NCI-H524 treated with DMSO at 0.1 percent for 48 hours (cell line): ENCODE data around the gene PLEKHG5.
"Not testable (repeated sequence)": the region's sequence is repeated elsewhere in the genome, so short reads cannot be mapped to it uniquely, and the experiment has no call there.

Source experiments
- DNase-seq: peaks from one replicate; lab custom pipeline; 2025; lab: John Stamatoyannopoulos, UW

Gene PLEKHG5

DNA sequence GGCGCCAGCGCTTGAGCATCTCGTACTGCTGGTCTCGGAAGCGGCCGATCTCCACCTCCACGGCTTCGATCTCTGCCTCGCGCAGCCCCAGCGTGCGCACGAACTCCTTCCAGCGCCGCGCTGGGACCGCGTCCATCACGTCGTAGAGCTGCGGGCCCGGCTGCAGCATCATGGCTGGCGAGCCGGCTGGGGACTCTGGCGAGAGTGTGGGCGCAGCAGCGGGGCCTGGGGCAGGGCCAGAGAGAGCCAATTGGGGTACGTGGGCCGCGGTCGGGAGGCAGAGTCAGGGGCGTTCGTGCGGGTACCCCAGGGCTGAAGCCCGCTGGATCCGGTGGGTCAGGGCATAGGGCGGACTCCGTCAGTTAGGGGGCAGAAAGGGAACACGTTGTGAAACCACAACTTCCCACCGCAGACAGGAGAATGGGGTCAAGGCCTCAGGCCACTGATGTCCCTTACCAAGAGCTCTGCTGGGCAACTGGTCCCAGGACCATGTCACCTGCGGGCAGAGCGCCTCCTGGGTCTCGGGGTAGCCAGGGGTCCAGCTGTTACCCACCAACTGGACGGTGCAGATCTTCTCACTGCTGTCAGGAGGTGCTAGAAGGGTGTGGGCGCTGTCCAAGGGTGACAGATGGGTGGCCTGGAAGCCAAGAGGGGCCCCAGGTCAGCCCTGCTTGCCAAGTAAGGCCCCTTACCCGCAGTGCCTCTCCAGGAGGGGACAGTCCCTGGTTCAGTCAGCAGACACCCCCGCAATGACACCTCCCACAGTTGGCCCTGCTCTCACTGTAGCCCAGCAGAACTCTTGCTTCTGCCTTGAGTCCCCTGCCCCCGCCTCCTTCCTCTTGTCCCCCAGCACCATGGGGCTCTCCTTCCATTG, 29.7 kb downstream of the PLEKHG5 start:
- no peak for DNase-seq

DNA sequence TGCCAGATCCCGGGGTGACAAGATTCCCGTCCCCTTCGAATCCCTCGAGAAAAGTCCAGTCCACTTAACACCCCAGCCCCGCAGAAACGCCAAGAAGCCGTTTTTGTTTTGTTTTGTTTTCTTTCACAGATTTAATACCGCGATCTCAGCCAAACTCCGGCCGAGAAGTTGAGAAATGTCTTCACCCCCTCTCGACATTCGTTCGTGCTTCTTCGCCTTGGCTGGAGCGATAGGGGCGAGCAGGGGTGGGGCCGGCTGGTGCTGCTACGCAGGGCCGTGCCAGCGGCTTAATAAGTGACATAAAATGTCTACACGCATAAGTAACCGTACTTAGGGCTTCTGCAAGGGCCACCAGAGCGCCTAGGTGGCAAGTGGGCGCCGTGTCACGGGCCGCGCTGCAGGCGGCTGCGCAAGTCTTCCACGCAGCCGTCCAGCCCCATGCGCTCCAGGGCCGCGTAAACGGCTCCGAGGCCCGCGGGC, 30.4 kb downstream of the PLEKHG5 start:
- DNase-seq = no peak

DNA sequence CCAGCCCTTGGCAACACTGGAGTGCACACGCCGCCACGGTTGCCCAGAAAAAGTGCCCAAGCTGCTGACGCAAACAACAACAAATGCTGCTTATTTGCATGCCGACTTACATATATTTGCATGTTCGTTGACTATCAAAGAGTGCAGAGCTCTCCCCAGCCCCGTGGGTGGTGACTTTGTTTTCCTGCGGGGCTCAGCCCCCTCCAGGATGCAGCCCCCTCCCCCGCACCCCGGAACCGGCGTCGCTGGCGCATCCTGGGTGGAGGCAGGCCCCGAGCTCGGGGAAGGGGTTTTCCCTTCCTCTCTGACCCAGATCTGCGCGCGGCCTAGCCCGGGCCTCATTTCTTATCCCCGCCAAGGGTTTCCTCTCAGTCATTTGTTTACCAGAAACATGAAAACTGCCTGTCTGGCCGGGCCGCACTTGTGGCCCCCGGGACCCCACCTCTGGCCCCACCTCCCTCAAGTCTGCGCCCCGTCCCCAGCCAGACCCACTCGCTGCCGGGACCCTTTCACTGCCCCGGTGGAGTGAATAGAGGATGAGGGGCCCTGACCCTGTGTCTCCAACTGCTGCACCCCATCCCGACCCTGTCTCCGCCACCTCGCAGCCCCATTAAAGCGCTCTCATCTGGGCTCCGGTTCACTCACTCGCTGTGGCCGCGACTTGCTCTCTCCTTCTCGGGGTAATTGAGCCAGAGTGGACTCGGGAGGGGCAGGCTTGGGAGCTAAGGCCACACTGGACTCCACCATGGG, 31.0 kb downstream of the PLEKHG5 start:
- DNase-seq = no peak

DNA sequence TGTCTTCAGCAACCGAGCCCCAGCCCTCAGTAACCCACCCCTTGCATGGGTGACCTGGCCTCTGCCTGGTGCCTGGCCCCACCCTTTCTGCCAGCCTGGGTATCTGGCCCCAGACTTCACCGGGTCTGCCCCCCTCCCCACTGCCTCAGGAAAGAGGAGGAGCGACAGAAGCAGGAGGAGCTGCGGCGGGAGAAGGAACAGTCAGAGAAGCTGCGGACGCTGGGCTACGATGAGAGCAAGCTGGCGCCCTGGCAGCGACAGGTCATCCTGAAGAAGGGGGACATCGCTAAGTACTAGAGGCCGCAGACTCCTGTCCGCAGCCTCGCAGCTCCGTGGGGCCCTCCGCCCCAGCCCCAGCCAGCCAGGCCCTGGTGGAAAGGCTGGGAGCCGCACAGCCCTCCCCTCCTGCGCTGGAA, 31.6 kb downstream of the PLEKHG5 start:
- no peak for DNase-seq

DNA sequence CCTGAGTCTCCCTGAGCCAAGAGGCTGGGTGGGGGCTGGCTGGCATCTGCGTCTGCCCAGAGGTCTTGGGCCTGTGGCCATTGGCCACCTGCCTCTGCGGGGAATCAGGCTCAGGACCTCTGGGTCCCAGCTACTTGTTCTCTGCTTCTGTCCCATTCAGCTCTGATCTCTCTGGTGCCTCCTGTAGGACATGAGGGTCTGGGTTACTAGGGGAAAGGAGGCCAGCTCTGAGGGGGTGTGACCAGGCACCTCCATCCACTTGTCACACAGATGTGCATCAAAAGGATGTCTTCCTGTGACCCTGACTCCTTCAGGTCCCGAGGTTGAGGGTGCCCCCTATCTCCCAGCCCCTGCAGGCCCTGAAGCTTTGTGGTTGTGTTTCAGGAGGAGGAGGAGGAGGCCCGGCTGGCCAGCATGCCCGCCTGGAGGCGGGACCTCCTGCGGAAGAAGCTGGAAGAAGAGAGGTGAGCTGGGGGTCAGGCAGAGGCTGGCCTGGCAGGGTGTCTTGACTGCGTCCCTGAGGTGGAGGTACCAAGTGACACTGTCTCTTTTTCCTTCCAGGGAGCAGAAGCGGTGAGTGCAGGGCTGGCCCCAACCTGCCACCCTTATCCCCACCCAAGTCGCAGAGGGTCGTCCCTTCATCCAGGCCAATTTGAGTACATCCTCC, 34.5 kb downstream of the PLEKHG5 start:
- no peak for DNase-seq

DNA sequence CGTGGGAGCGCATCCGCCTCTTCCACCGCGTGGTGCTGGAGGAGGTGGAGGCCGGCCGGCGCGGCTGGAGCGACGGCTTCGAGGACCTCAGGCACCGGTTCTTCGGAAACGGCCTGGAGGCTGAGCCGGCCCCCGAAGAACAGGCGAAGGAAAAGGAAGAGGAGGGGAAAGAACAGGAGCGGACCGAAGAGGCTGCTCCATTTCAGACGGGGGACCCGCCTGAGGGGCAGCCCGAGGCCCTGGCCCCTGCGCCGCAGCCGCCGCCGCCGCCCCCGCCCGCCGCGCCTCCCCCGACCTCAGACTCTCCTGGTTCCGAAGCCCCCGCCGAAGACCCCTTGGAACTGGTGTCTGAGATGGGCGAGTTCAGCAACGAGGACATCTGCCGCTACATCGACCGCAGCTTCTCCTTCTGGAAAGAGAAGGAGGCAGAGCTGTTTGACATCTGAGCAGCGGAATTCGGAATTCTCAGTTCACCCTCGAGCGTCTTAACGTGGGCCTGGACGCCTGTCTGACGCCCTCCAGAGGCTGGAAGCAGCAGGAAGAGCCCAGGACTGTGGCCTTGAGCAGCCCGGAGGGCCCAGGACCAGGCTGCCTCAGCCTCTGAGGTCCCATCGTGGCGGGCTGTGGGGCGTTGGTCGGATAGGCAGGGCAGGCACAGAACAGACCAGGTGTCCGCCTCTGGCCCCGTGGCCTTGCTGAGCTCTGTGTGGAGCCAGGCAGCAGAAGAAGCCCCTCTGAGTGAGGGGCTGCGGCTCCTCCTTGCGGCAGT, 35.5 kb downstream of the PLEKHG5 start:
- not testable (repeated sequence) for DNase-seq

DNA sequence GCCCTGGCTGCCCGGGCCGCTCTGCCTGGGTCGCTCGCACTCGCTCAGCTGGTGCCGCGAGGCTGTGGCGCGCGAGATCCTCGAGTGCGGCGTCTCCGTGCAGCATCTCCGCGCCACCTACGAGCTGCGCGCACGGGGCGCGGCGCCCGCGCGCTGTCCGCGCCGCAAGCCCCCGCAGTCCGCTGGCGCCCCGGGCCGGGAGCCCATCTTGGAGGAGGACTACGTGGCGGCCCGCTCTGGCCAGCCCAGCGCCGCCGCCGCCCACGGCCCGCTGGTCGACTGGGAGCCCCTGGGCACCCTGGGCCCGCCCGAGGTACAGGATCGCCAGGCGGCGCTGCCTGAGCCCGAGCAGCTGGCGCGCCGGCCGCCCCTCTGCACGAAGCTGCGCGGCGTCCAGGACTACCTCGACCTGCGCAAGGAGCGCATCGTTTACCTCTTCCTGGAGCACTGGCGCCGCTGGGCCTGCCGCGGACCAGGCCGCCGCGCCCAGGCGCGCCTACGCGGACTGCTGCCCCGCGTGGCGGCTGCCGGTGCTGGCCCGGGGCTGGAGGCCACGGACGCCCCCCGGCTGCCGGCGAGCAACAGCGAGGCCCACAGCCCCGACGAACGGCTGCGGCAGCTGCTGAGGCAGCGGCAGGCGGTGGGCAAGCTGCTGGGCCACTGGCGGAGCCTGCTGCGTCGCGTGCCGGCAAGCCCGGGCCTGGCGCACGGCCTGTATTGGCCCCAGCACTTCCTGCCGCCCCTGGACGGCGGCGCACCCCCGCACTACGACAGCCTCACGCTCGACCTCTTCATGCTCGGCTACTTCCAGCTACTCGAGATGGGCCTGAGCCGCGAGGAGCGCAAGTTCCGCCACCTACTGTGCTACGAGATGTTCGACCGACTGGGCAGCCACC, 36.4 kb downstream of the PLEKHG5 start:
- DNase-seq = no peak

DNA sequence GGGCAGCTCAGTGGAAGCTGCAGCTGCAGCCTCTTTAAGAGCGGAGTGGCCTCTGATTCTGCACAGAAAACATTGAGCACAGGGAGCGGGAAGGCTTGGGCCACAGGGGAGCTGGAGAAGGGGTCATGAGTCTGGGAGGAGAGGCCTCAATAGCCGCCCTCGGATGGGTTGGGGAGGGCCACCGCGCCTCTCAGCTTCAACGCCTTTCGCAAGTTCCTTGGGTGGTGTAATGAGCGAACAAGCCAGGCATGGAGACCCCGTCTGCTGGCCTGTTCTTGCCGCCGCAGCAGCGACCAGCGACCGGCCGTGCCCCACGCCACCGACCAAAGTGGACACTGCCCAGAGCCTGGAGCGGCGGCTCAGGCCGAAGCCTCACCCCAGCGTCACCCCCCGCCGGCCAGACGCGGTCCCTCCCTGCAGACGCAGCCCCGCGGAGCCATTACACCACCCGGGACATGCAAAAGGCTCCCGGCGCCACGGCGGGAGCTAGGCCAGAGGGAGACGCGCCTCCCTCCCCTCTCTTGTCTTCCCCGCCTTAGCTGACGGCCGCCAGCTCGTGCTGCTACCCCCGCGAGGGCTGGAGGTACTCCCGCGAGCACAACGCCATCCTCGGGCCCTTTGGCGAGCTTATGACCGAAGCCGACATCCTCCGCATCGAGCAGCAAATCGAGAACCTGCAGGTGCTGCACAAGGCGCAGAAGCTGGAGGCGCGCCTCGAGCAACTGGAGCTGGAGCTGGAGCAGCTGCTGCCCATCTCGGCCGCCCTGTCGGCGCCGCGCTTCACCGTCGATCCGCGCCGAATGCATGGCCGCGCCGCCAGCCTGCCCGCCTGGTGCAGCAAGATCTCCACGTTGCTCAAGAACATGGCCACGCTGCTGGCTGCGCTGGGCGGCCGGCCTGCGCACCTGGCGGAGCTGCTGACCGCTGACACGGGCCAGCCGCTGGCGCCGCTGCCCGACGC, 37.3 kb downstream of the PLEKHG5 start:
- not testable (repeated sequence) for DNase-seq

DNA sequence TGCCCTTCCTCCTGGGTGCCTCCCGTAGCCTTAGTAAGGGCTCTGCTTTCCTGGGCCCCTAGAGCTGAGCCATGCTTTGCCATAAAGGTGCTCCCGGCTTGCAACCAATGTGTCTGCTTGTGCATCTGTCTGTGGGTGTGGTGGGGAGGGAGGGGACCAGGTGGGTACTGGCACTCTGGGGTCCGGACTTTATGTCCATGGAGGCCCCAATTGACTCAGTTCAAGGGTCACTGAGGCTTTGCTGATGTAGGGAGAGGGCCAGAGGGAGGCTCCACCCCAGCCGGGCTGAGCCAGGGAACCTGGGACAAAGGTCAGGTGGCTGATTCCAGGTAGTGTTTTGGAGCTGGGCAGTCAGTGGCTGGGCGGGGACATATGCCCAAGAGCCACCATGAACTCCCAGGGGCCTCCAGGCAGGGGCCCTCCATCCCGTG, 40.5 kb downstream of the PLEKHG5 start:
- DNase-seq = no peak

DNA sequence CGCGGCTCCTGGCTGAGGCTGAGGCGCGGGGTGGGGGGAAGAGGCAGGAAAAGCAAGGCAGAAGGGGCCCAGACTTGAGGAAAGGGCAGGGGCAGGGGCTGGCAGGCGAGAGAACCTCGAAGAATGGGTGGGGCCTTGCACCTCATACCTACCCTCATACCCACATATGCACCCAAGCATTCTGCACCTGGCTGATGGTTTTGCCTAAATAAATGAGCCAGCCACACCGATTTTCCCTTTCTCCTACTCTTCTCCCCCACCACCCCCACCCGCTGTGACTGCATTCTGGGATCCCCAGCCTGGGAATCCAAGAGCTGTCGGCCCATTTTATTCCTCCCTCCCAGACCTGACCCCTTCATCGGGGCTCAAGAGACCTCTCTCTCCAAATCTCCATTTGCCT, 41.0 kb downstream of the PLEKHG5 start:
- DNase-seq = not testable (repeated sequence)

DNA sequence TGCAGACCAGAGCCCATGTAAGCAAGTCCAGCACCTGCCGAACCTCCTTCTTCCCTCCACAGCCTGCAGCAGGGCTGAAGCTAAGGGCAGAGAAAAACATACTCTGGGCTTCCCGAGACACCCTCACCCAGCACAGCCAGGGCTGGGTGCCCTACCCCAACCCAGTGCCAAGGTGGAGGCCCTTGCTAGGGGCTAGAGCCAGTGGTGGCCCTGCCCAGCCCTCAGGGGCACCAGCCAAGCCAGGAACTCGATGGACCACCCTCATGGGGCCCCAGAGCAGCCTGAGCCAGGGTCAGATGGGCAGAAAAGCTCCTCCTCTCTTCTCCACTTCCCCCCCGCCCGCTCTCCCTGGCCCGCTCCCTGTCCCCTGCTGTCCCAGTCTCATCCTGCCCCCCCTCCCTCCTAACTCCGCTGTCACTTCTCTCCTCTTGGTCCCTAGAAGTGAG, 41.4 kb downstream of the PLEKHG5 start:
- no peak for DNase-seq

DNA sequence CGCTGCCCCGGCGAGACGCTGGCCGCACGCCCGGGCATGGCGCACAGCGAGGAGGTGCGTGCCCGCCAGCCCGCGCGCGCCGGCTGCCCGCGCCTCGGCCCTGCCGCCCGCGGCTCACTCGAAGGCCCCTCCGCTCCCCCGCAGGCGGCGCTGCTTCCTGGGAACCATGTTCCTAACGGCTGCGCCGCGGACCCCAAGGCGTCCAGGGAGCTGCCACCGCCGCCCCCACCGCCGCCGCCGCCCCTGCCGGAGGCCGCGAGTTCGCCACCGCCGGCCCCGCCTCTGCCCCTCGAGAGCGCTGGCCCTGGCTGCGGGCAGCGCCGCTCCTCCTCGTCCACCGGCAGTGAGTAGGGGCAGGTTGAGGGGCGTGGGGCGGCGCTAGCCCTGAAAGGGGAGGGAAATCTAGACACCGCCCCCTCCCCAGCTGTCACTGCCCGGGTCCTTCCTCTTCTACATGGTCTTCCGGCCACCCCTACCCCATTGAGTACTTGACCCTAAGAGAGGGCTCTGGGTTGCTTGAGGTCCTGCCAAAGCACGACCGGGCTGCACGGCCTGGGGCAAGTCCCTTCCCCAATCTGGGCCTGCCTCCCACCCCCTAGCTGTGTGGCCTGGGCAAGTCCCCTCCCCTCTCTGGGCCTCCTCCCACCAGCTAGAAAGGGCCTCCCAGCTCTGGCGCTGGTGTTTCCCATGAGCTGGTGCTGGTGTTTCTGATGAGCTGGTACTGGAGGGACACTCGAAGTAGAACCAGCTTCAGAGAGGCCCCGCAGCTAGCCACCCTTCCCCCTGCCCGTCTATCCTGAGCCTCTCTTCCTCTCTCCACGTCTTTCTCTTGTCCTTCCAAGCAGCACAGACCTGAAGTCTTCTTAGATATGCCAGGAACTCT, 42.5 kb downstream of the PLEKHG5 start:
- no peak for DNase-seq

DNA sequence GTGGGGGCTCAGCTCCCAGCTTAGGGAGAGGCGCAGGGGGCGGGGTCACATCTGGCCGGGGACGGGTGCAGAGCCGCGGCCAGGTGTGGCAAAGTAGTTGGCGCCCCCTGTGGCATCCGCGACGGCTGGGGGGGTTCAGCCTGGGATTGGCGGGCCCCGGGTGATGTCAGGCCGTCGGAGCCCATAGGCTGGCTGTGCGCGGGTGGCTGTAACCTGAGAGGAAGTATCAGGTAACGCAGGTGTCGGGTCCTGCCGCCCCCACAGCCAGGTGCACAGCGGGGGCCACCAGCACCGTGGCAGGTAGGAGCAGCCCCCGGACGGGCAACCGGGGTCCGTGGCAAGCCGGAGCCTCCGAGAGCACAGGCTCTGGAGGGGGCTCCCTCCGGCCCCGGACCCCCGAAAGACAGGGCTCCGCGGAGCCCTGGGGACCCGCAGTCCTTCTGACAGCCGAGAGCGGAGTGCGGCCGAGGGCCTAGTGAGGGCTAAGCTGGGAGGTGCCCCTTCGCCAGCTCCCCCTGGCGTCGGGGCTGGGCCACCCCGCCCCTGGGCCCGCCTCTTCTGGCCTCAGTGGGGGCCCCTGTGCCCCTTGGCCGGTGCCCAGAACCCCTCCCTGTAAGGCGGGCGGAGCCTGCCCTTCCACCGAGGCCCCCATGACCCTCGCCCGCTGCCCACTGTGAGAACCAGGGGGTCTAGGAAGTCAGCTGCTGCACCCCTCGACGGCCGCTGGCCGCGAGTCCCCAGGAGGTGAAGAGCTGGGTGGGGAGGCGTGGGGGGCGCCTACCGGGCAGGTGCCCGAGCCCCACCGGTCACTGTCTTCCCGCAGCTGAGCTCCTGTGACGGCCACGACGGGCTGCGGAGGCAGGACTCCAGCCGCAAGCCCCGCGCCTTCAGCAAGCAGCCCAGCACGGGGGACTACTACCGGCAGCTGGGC, 43.4 kb downstream of the PLEKHG5 start:
- no peak for DNase-seq

DNA sequence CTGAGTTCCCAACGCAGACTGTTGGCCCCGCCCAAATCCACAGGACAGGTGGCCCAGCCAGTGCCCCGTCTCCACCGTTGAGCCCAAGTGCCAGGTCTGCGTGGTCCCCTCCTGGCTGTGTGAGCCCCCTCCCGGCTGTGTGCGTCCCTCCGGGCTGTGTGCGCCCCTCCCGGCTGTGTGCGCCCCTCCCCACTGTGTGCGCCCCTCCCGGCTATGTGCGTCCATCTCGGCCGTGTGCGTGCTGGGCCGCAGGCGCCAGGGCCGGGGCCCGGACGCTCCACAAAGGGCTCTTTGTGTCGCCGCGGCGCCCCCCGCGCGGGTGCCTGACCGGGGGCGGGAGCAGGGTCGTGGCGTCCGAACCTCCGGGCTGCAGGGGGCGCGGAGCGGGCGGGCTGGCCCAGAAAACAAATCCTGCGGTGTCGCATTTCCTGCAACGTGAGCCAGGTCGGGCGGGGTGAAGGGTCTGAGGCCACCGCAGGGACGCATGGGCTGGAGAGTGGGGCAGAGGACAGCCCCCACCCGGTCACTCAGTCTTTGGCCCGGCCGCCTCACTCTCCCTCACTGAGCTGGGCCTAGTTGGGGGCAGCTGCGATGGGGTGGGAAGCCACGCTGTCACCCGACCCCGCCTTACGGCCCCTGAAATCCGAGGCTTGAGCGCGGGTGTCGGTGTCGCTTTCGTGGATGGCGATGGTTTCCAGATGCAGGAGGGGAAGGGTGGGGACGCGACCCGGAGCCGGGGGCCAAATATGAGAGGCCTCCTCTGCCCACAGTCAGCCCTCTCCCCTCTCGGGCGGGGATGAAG, 44.2 kb downstream of the PLEKHG5 start:
- DNase-seq = no peak

DNA sequence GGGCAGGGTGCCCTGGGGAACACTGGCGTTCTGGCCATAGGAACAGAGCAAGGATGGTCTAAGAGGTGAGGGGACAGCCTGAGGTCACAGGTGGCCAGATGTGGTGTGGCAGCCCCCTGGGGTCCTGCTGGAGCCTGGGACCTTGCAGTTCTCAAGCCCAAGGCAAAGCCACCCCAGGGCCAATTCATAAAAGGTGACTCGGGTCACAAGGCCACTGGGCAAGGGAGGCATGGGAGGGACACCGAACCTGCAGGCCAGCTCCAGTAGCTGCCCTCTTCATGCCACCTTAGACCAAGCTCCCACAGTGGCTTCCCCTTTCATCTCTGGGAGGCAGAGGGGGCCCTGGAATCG, 44.8 kb downstream of the PLEKHG5 start:
- no peak for DNase-seq

DNA sequence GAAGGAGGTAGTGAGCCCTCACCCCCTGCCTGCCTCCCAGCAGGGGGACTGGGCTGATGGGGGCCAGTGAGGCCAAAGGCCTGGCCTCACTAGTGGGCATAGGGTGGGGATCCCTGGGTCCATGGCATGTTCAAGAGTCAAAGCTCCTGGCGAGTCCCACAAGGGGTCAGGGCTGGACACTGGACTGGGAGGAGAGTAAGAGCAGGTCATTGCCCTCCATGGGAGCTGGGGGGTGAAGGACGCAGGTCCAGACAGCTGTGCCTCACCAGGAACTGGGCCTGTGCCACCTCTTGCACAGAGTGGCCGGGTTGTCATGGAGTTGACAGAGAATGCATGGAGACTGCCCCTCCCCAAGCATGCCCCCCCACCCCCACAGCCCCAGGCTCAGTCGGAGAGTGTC, 45.5 kb downstream of the PLEKHG5 start:
- DNase-seq = not testable (repeated sequence)
